ENCODE results near the gene DUSP6.

DUSP6 gene, protein sequence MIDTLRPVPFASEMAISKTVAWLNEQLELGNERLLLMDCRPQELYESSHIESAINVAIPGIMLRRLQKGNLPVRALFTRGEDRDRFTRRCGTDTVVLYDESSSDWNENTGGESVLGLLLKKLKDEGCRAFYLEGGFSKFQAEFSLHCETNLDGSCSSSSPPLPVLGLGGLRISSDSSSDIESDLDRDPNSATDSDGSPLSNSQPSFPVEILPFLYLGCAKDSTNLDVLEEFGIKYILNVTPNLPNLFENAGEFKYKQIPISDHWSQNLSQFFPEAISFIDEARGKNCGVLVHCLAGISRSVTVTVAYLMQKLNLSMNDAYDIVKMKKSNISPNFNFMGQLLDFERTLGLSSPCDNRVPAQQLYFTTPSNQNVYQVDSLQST

DNA sequence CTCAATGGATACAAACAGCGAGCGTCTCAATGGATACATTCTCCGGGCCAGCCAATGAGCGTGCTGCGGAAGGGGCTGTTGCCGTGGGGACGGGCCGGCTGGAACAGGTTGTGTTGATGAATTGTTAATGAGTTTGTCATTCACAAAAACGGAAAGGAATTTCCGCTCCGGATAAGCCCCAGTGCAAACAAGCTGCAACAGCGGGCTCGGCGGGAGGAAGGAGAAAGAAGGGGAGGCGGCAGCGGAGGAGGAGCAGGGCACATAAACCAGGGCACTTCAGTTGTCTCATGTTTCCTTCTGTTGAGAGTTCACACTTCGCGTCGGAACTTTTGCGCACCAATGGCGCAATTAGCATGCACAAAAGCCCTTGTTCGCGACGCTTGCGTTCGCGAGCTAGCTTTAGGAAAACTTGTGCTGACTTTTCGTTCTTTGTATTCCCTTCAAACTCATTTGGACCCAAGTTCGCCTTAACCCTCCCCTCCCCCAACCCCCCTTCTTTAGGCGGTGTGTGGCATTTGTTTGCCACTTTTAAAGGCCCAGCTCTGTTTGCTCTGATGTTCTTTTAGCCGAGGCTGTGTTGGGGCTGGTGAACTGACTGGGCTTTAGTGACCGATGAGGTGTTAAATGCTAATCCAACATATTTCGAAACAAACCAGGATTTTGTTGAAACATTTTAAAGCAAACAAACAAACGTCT is at the start of gene DUSP6:
TSS of gene DUSP6 (minus strand) at position 10 of the 696 bp plus-strand sequence. CDS start 462 bp downstream, outside the sequence.
- peak; percentile 88 to 90 for DNase-seq

GRCh38 chr12:89401433-89402058 is 49.2 kb upstream of the DUSP6 start:
- no peak for DNase-seq

DNA sequence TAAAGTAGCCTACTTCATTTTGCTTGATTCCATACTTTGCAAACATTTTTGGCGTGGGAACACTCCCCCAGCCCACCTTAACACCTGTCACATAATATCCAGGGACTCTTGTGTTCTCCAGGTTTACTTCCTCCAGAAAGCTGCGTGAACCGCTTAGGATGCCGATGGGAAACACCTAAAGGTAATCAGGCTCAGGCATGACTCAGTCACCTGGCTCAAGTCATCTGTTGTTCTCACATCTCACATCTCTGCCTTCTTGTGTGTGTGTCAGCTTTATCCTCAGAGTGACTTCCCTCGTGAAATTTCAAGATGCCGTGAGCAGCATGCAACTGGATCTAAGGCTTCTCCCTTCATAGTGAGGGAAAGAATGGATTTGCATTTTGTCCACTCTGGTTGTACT is 48.1 kb upstream of the DUSP6 start:
- DNase-seq, result no peak

DNA sequence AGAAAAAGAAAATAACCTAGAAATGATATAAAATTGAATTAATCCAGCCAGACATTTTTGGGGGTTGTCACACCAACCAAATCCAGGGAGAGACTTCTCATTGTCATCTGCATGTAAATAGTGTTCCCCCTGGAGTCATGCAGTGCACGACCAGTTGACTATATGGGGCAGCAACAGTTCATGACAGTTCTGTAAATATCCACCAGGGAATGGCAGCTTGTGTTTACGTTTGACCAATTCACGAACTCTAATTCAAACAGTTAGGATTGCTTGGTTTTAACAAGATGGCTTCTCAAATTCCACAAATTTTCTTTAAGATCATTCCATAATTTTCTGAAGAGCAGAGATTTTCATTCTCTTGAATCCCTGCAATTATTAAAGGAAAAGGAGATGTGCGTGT is 43.4 kb upstream of the DUSP6 start:
- no peak for DNase-seq

- DNase-seq, result no peak
Observed at GRCh38 chr12:89393551-89394121, 41.3 kb upstream of the DUSP6 start.

- no peak for DNase-seq
Observed at GRCh38 chr12:89392391-89392790, 40.1 kb upstream of the DUSP6 start.

DNA sequence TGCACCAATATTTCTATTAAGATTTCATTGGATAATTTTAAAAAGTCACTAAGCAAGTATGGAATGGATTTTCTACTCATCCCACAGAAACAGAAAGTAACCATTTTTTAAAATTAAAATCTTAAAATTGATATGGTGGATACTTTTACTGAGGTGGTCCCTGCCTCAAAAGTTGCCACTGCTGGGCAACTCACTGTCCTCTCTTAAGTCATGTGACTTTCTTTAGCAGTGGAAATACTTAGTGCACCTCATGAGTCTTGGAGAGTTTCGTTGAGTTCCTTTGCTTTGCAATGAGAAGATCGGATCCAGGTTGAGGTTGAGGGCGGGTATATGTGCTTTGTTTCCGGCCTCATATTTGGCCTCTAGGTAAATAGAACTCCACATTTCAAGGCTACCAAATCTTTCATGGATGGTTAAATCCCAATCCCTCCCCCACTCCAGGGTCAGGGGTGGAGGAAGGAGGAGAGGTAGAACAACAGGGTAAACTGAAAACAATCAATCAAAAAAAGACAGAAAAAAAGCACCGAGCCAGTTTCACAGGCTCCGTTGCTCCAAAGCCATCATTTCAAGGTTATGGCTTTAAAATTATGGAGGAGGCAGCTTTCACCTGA is 39.5 kb upstream of the DUSP6 start:
- DNase-seq, result no peak

DNA sequence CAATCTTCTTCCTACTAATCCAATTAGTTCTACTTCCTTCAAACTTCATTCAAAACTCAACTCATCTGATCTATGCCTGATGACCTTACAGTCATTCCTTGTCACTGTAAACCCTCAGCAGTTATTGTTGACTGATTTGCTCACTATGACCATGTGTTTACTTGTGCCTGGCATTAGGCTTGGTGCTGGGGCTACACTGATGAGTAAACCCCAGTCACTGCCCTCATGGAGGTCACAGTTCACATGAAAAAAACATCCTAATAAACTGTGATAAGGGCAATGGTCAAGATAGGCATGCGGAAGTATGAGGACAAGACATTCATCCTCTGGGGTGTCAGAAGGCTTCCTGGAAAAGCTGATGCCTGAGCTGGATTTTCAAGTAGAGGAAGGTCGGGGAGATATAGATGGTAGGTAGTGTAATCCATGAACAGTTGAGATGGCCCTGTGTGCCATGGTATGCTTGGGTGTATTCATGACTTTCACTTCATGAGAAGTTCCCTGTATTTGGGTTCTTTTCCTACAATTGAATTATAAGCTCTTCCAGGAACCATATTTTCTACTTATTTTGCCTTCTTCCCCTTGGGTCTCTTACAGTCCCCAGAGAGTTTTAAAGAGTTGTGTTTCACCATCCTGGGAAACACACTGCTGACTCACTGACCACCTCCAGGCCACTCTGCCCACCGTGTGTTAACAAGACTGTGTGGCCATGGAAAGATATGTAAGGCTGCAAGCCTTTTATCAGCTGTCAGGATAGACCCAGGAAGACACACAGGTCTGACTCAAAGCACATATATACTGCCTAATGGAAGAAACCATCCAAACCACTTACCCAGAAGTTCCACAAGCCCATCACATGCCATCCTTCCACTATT is 38.7 kb upstream of the DUSP6 start:
- no peak for DNase-seq

DNA sequence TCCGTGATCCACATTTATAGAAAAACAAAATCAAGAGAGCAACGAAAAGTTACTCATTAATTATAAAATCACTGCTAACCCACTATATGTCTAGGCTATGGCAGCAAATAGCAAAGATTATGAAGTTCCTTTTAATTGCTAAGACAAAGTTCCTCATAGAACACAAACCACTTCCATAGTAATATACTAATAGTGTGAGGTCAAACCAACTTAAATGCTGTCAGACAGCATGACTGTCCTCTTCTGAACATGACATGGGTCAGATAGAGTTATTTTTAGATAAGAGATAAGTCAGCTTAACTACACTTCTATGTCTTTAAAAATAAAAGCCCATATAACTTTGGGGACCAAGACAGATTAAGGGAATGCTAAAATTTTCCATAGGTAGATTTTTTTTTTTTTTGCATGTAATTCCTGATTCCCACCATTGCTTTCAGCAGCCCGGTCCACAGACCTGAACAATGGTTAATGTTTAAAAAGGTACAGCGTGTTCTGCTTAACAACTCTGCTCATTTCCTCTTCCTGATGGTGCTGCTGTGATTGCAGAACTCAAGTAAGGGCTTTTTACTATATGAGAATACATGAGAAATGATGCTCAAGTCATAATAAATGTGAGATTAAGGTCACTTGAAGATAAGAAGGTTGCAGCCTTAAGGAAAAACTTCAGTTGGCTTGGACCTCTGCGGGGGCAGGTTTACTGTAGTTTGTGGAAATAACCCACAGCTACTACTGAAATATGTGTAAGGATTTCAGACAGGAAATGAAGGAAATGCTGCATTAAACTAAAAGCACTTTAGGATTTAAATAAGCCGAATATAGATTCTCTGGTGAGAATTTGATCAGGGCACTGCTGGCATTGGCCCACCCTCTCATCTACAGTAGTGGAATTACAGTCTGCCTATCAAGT is 37.7 kb upstream of the DUSP6 start:
- DNase-seq, result no peak

DNA sequence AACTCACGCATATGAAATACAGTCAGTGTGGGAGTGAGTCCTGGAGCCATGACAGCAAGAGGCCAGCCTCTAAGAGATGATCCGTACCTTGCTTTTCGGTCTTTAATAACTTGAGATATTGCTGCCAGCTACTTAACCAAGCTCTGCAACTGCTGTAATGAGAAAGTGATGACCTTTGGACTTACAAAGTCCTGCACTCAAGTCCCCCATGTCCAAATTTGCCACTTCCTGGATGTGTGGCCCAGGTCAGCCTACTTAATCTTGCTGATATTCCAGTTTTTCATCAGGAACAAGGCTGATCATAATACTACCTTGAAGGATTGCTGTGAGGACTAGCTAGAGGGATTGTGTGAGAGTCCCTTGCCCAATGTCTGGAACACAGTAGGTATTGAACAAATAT is 33.8 kb upstream of the DUSP6 start:
- no peak for DNase-seq

DNA sequence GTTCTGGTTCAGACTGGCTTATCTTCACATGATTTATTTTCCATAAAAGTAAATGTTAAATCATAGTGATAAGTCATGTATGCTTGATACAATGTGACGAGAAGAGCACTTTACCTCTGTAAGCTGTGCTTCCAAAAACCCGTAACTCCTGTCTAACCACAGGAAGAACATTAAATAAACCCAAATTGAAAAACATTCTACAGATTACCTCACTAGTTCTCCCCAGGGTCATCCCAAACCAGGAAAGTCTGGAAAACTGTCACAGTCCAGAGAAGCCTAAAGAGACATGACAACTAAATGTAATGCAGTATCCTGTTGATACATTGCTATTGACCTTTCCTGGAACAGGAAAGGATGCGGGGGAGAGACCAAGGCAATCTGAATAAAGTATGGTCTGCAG is 32.5 kb upstream of the DUSP6 start:
- no peak for DNase-seq

DNA sequence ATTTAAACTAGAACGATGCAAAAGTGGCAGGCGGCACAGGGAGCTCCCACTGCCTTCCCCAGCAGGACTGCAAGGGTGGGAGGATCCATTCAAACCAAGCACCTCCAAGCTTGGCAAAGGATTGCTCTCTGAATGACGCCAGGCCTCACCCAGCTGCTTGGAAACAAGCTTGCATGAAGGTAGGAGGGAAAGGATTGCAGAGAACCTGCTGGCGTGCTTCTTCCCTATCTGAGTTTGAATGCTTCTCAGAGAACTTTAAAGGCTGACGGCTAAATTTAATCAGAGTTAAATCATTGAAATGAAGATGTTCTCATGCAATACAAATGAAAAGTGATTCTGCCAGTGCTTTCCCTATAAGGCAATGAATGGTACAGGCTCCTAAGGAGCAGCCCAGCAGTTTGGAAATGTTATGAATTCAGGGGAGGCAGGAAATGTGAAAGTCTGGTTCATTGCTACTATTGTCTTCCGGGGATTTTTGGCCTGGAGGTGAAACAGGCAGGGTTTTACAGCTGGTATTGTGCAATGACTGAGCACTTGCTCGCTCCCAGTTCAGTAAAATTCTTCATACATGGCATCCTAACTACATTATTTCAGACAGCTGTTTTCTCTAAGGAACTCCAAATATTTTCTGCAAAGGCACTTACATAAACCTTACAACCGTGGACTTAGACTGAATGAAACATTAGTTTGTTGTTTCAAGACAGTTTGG is 31.9 kb upstream of the DUSP6 start:
- no peak for DNase-seq

GRCh38 chr12:89383235-89384049 is 31.1 kb upstream of the DUSP6 start:
- DNase-seq, result no peak

DNA sequence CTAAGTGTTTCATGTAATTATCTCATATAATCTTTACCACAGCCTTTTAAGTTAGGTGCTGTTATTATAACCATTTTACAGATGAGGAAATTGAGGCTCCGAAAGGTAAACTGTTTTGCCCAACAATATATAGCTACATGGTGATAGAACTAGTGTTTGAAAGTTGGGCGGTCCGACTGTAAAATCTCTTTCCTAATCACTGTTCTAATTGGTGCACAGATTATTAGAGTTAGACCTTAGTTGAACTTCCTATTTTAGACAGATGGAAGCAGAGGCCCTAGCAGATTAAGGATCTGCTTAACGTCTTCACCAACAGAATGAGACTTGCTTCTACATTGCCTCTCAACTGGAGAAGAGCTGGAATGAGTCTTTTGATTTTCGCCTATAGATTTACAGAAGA is 30.0 kb upstream of the DUSP6 start:
- DNase-seq, result no peak

DNA sequence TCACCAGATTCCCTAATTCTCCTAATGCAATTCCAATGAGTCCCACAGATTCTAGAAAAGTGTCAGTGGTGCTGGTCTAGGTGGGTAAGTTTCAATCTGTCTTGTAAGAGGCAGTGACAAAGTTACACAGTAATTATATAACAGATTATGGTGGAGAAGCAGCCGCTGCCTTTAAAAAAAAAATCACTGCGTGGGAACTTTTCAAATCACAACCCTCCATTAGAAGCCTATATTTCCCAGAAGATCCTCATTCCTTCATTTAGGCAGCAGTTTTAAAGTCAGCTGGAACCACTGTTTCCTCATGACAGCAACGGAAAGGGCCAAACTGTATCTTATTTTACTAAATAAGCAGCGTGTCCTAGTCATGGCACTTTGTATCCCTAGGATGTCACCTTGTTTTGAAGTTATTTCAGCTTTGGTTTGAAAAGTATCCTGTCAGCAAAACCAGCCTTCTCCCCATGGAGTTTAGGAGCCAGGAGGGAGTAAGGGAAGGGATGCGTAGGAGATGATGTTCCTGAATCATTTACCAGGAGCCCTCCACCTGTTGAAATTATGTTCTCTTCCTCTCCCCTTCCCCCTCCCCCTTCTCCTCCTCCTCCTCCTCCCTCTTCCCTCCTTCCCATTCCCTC is 27.7 kb upstream of the DUSP6 start:
- no peak for DNase-seq

DNA sequence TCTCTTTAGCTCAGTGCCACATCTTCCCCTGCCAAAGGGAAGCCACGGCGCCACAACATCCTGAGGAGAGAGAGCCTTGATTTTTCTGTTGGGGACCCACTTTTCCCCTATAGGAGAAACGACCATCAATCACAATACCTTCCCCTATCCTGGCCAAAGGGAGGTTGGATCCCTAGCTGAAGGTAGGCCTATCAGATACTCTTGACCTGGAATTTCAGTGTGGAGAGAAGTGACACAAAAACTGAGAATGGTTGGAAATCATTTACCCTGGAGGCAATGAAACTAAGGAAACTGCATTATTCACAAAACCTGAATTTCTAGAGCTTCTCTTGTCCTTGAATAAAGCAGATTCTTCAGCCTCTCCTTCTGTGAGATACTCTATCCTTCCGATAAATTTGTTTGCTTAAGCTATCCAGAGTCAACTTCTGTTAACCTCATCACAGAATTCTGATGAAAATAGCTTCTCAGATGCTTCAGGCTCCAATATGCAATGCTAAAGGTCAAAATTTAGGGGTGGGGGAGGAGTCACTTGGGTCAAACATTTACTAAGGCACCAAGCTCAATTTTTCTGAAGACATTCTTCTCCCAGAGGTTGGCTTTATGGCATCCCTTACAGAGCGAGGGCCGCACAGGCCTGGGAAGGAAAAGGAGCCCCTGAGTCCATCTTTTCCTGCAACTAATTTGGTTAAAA is 27.0 kb upstream of the DUSP6 start:
- no peak for DNase-seq

DNA sequence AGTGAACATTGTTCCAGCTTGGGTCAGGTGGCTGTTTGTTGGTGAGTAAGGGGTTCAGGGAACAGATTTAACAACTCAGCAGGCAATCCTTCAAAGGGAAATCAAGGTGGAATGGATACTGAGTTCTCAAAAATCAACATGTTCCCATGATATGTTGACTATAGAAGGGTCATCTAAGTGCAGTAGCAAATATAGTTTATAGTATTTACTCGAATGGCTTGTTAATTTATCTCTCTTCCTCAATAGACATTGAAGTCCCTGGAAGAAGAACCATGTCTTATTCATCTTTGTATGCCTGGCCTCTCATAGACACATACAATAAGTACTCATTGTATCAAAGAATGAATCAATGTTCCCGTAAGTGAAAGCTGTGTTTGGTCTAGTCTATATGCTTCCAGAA is 24.5 kb upstream of the DUSP6 start:
- DNase-seq, result no peak

GRCh38 chr12:89376202-89376529 is 23.9 kb upstream of the DUSP6 start:
- DNase-seq, result no peak
